ENCODE measurements around the gene SUPT20HL2.
"Not testable (repeated sequence)": the region's sequence is repeated elsewhere in the genome, so short reads cannot be mapped to it uniquely, and the experiment has no call there.

SUPT20HL2 gene

DNA sequence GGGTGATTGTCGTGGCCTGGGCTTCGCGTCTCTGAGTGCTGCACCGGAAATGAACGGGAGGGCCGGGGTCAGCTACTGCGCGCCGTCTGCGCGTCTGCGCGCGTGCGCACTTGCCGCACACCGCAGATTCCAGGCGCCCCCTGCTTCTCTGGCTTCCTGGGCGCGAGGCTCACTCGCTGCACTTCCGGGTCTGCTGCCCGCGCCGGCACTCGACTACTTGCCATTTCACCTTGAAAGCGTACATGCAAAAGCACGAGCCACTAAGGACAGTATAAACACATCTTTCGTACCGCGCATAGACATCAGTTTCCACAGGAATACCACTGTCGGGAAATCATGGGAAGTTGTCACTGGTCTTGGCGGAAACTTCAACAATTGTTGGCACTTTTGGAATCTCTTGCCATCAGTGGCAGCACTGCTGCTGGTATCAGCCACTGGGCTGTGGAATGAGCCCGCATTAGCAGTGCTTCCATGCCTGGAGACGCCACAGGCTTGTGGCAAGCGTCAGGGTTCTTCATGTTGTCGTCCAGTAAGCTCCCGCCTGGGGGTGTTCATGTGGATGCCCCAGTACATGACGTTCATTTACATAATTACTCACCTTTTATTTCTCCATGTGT is at the start of gene SUPT20HL2:
Gene SUPT20HL2, minus strand, starts transcription at position 51 of the 617 bp plus-strand sequence. CDS start 754 bp downstream, outside the sequence.
- no peak for DNase-seq (ENCODE audit: low read depth in 2 of 2)

DNA sequence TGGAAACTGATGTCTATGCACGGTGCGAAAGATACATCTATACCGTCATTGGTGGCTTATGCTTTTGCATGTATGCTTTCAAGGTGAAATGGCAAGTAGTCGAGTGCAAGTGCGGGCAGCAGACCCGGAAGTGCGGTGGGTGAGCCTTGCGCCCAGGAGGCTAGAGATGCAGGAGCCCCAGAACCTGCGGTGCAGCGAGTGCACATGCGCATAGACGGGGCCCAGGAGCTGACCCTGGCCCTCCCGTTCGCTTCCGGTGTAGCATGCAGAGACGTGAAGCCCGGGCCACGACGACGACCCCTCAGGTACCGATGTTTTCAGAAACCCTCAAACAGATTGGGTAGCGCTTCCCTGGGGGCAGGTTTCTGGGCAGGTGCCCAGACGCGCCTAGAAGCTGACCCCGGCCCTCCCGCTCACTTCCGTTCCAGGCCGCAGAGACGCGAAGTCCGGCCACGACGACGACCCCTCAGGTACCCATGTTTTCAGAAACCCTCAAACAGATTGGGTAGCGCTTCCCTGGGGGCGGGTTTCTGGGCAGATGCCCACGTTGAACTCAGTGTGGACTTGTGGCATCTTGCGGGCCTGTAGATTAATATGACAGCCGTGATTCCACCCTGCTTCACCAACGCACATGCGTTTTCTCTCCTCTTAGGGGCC is 48.3 kb upstream of the SUPT20HL2 start:
- not testable (repeated sequence) for DNase-seq (ENCODE audit: low read depth in 2 of 2)

- no peak for DNase-seq (ENCODE audit: low read depth in 2 of 2)
These were observed 46.4 kb upstream of the SUPT20HL2 start, which contains the start of gene SUPT20HL1 for GRCh38 chrX:24360272-24360671. SUPT20HL1 (plus strand) TSS chrX:24360639; CDS start chrX:24362761, 2,122 bp downstream.

DNA sequence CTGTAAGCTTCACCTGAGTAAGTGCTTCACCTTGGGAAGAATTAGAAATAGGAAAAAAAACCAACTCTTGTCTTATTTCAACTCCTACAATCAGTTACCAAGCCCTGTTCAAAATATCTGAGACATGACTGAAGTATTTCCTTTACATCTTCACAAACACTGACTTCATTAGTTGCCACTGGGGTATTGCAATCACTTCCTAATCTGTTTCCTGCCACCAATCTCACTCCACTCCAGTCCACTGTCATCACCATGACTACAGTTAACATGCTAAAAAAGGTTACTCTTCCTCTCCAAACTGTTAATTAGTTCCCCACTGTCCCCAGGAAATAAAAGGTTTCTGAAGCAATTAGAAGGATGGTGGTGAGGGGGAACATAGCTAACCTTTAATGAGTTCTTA is 43.2 kb upstream of the SUPT20HL2 start:
- no peak for DNase-seq (ENCODE audit: low read depth in 2 of 2)

- no peak for DNase-seq (ENCODE audit: low read depth in 2 of 2)
These were observed 41.2 kb upstream of the SUPT20HL2 start for GRCh38 chrX:24355095-24355494.

- DNase-seq (ENCODE audit: low read depth in 2 of 2) = no peak
These were observed 36.3 kb upstream of the SUPT20HL2 start for GRCh38 chrX:24350217-24350616.

DNA sequence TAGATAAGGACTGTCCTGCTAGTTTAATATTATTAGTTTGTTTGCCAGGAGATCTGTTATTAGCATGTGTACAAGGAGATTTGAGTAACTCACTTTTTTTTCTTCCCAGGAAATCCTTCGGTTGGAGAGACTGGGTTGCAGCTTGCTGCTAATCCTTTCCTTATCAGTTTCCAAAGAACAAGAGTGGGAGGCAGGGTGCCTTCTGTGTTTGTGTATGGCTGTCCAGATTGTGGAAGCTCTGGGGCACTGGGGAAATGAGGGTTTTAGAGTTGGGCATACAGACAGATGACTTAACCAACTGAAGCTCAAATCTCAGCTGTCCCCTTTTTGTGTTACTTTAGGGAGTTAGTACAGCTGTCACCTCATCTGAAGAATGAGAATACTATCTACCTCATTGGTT is 34.0 kb upstream of the SUPT20HL2 start:
- no peak for DNase-seq (ENCODE audit: low read depth in 2 of 2)

- no peak for DNase-seq (ENCODE audit: low read depth in 2 of 2)
These were observed 29.9 kb upstream of the SUPT20HL2 start for GRCh38 chrX:24343719-24344118.

DNA sequence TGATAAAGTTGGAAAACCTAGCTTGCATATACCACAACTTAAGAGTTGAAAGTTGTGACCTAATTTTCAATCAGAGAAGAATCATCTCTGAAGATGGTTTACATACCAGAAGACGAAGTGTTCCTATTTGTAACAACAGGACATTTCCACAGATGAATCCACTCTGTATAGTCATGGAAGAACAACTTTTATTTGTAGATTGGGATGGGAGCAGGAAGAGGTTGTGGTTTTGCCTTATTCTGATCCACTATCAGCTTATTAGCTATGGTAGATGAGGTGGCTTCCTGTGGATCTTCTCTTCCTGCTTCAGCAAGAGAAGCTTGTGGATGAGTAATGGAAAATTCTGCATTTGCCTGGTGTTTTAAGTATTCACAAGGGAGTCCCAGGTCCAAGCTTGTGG is 27.9 kb upstream of the SUPT20HL2 start:
- DNase-seq (ENCODE audit: low read depth in 2 of 2) = no peak

DNA sequence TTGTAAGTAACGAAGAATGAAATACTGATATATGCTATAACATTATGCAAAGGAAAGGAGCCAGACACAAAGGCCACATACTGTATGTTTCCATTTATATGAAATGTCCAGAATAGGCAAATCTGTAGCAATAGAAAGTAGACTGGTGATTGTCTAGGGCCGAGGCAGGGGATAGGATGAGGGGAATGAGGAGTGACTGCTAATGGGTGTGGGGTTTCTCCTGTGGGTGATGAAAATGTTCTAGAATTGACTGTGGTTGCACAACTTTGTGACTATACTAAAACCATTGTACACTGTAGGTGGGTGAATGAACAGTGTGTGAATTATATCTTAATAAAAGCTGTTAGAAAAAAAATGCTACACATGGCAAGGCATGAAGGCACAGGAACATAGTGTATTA is 26.6 kb upstream of the SUPT20HL2 start:
- no peak for DNase-seq (ENCODE audit: low read depth in 2 of 2)

DNA sequence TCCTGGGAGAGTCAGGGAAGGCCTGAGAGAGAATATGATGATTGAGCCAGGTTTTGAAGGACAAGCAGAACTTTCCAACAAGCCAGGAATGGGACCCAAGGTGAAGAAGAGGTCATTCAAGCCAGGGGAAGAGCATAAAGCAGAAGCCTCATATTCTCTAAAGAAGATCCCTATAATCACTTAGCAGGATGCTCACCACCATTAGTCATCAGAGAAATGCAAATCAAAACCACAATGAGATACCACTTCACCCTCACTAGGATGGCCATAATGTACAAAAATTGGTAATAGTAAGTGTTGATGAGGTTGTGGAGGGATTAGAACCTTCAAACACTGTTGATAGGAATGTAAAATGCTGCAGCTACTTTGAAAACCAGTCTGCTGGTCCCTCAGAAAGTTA is 26.0 kb upstream of the SUPT20HL2 start:
- DNase-seq (ENCODE audit: low read depth in 2 of 2) = no peak

GRCh38 chrX:24335871-24336270 is 22.0 kb upstream of the SUPT20HL2 start:
- DNase-seq (ENCODE audit: low read depth in 2 of 2) = no peak

DNA sequence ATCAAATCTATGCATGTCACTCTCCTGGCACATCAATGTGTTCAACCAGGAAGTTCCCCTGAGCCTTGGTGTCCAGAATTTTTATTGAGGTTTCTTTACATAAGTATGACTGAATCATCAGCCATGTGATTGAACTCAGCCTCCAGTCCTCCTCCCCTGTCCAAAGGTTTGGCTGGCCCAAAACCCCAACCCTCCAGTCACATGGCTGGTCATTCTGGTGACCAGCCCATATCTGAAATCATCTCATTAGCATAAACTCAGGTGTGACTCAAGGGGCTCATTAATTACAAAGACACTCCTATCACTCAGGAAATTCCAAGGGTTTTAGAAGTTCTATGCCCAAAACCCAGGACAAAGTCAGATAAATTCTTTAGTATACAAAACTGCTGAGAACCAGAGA is 20.6 kb upstream of the SUPT20HL2 start:
- no peak for DNase-seq (ENCODE audit: low read depth in 2 of 2)

GRCh38 chrX:24333371-24333770 is 19.5 kb upstream of the SUPT20HL2 start:
- DNase-seq (ENCODE audit: low read depth in 2 of 2) = no peak

DNA sequence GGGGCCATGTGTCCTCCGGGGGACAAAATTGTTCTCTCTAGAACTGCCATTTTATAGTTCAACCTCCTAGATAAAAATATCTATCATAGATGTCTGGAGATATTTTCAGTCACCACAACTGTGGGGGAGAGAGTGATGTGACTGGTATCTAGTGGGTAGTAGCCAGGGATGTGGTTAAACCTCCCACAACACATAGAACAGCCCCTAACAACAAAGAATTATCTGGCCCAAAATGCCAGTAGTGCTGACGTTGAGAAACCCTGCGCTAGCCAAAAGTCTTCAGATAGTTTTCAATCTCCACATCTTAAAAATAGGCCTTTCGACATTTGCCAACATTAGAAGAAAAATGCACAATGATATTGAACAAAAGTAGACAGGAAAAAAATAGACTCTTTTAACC is 19.0 kb upstream of the SUPT20HL2 start:
- DNase-seq (ENCODE audit: low read depth in 2 of 2) = no peak

DNA sequence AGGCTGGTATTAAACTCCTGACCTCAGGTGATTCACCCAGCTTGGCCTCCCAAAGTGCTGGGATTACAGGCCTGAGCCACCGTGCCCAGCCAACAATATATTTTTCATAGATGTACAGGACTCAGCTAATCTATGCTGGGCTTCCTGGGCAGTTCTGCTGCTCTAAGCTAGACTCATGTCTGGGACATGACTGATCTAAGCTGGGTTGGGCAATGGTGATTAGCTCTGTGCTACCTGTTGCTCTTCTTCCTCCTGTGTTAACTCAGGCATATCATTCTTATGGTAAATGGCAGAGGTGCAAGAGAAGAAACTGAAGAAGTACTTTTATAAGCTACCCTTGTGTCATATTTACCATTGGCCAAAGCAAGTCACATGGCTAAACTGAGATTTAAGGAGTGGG is 11.4 kb upstream of the SUPT20HL2 start:
- no peak for DNase-seq (ENCODE audit: low read depth in 2 of 2)

DNA sequence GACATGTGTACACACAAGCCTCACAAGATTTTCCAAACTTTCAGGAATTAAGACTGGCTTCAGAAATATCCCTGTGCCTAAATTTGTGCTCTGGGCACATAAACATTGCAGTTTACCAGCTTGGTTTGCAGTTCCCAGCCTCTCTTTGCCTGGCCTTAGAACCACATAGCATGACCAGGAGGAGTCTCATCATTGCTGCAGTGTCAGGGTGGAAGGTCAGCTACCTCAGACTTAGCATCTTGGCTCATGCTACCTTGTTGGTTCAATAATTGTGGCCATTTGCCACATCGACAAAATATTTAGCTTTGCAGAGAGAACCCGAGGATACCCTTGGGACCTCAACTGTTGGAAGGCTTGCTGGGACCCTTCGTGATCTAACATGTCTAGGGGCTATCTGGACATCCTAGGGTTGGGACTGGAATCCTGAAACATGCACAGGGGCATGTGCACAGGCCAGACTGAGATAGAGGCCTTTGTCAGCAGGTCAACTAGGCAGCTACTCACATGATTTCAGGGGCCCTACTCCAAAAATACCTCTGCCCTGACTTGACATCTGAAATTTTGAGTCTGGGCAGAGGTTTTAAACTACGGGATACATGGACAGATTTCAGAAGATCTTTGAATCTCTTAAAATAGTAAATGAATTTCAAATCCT is 8.0 kb upstream of the SUPT20HL2 start:
- DNase-seq (ENCODE audit: low read depth in 2 of 2) = no peak

- DNase-seq (ENCODE audit: low read depth in 2 of 2) = no peak
These were observed 3.7 kb upstream of the SUPT20HL2 start for GRCh38 chrX:24317567-24317966.

GRCh38 chrX:24316111-24316510 is 2.2 kb upstream of the SUPT20HL2 start:
- DNase-seq (ENCODE audit: low read depth in 2 of 2) = no peak

GRCh38 chrX:24312249-24312607 is 1.6 kb downstream of the SUPT20HL2 start:
- DNase-seq (ENCODE audit: low read depth in 2 of 2) = not testable (repeated sequence)

GRCh38 chrX:24311507-24312248 is 2.2 kb downstream of the SUPT20HL2 start:
- DNase-seq (ENCODE audit: low read depth in 2 of 2) = not testable (repeated sequence)

- DNase-seq (ENCODE audit: low read depth in 2 of 2) = not testable (repeated sequence)
These were observed 3.0 kb downstream of the SUPT20HL2 start for GRCh38 chrX:24310916-24311315.

All from activated CD4-positive, alpha-beta T cell treated with anti-CD3 and anti-CD28 coated beads for 24 hours (primary cell).